Islet of Langerhans (tissue), 1 donor: ENCODE measurements around the gene EGR1.
"Not testable (repeated sequence)": the region's sequence is repeated elsewhere in the genome, so short reads cannot be mapped to it uniquely, and the experiment has no call there.

Experiments
- FAIRE-seq: peaks from one replicate; lab custom pipeline; 2011; peaks lifted over from hg19 to GRCh38; lab: Jason Lieb, UNC

Gene EGR1

GRCh38 chr5:138507485-138507884, 42.2 kb downstream of the EGR1 start:
- FAIRE-seq, result not testable (repeated sequence)

DNA sequence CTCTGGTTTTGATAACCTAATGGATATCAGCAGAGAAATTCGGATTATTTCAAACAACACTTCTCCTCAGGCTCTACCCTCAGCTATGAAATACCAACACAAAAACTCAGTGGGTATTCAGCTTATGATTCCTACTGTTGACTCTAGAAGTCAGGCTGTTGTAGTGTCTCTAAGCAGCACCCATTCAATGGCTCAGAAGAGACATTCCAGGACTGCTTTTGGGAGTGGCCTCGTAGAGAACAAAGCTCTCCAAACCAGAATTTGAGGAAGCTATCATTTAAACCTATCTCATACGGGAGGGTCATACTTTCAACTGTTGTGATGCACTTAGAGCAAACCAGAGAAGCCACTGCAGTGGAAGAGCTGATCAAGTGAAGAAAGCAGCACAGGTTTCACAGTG, 43.7 kb downstream of the EGR1 start:
- FAIRE-seq, result no peak

DNA sequence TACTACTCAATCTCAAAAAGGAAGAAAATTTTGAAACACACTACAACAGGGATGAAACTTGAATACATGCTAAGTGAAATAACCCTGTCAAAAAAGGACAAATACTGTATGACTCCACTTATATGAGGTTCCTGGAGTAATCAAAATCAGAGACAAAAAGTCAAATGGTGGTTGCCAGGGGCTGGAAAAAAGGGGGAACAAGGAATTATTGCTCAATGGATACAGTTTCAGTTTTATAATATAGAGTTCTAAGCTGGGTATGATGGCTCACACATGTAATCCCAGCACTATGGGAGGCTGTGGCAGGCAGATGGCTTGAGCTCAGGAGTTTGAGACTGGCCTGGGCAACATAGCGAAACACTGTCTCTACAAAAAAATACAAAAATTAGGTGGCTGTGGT, 48.7 kb downstream of the EGR1 start:
- FAIRE-seq, result no peak

DNA sequence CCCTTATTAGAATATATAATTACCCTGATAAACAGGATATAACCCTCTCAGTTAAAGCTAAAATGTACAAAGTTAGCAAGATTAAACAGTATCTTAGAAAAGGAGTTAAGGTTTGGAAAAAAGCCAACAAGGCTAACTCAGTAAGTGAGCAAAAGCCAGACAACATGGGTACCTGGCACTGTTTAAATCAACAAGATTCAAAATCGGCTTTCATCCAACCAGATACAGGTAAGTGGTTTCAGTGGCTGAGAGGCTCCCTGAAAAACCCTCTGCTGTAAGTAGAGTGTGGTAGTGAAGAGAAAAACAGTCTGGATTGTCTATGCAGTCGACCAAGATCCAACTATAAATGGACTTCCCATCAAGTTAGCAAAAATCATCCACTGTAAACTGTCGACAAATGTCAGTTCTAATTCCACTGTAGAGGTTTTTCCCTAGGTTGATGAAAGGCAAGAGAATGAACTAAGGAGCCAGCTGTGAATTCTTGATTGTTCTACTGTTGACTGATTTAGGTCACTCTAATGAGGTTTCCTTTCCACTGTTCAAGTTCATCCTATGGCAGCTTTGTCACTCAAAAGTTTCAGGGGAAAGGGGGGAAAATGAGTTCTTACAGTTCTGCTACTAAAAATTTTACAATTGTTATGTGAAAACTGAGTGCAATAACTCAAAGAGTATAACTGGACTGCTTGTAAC, 50.4 kb downstream of the EGR1 start:
- no peak for FAIRE-seq

- FAIRE-seq, result no peak
These were observed 52.2 kb downstream of the EGR1 start for GRCh38 chr5:138517437-138517836.
